ENCODE results near the gene BTBD18.

The BTBD18 gene

DNA sequence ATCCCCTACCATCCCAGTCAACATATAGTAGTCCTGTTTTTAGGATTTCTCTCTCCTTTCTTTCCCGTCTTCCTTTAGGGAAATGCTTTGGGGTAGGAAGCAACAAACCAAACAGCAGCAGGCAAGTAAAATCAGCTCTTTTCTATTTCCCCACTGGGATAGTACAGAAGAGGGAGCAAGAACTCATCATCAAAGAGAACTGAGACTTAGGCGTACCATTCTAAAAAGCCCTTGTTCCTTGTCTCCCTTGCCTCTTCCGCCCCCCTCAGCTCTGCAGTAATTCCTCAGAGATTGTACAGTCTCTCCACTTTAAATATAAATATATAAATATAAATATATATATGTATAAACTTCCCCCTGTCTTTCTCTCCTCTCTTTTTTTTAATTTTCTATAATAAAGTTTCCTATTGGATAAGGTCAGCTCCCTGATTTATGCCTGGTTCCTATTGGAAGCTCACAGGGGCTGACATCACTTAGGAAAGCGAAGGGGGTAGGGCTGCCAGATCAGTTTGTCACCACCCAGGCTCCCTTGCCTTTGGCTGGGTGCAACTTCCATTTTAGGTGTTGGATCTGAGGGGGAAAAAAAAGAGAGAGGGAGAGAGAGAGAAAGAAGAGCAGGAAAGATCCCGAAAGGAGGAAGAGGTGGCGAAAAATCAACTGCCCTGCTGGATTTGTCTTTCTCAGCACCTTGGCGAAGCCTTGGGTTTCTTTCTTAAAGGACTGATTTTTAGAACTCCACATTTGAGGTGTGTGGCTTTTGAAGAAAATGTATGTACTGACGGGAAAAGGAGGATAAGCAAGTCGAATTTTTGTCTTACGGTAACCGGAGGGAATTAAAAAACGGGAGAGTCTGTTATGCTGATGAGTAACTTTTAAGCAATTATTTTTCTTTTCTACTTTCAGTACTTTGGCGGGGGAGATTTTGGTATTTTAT, 9.9 kb upstream of the BTBD18 start, which contains the start of gene CTNND1:
Gene CTNND1, plus strand, starts transcription at position 502 of the 934 bp plus-strand sequence. CDS start 29,677 bp downstream, outside the sequence.
- no peak within 1 kb of the TSS for H3K27ac Mint-ChIP-seq
- DNase-seq (ENCODE audit: low spot score in 2 of 2) (no peak), ATAC-seq (no peak)
- H3K4me3 Mint-ChIP-seq: peak within 1 kb of the TSS; percentile 23
- H3K4me1 Mint-ChIP-seq: no peaks in the 10 kb centered on the region
- no peaks in the 10 kb centered on the region for H3K9me3 Mint-ChIP-seq
- H3K36me3 Mint-ChIP-seq: no peaks in the 10 kb centered on the region

DNA sequence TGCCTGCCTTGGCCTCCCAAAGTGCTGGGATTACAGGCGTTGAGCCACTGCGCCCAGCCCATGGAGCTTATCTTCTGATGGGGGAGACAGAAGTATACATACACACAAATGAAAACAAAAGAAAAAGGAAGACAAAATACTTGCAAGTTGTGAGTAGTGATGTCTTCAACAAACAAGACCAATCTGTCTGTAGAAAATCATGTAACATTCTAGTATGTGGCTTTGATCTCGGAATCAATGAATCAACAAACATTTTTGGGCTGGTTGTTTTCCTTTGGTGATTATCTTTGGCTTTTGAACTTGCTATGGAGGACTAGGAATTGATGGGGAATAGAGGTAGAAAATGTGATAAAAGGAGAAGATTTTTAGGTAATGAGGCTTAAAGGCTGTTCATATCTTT, 6.6 kb upstream of the BTBD18 start:
- Mint-ChIP-seq H3K4me3 (no peak overlapping the region), H3K27ac (no peak overlapping the region), H3K4me1 (no peaks in the 10 kb centered on the region), H3K36me3 (no peaks in the 10 kb centered on the region), H3K9me3 (no peaks in the 10 kb centered on the region)
- ATAC-seq: no peak
- DNase-seq (ENCODE audit: low spot score in 2 of 2): no peak

GRCh38 chr11:57752954-57753353, 1.3 kb upstream of the BTBD18 start:
- H3K9me3 Mint-ChIP-seq: no peaks in the 10 kb centered on the region
- ATAC-seq: no peak
- peaks cover 5% of the 10 kb centered on the region for H3K4me1 Mint-ChIP-seq
- DNase-seq (ENCODE audit: low spot score in 2 of 2): no peak
- no peak overlapping the region for H3K27ac Mint-ChIP-seq
- no peak overlapping the region for H3K4me3 Mint-ChIP-seq
- H3K36me3 Mint-ChIP-seq: peaks cover 18% of the 10 kb centered on the region

GRCh38 chr11:57751176-57751575, 443 bp downstream of the BTBD18 start:
- no peak for ATAC-seq
- H3K4me3 Mint-ChIP-seq: no peak overlapping the region
- H3K36me3 Mint-ChIP-seq: peaks cover 35% of the 10 kb centered on the region
- no peak for DNase-seq (ENCODE audit: low spot score in 2 of 2)
- no peak overlapping the region for H3K27ac Mint-ChIP-seq
- H3K9me3 Mint-ChIP-seq: no peaks in the 10 kb centered on the region
- peaks cover 16% of the 10 kb centered on the region for H3K4me1 Mint-ChIP-seq

DNA sequence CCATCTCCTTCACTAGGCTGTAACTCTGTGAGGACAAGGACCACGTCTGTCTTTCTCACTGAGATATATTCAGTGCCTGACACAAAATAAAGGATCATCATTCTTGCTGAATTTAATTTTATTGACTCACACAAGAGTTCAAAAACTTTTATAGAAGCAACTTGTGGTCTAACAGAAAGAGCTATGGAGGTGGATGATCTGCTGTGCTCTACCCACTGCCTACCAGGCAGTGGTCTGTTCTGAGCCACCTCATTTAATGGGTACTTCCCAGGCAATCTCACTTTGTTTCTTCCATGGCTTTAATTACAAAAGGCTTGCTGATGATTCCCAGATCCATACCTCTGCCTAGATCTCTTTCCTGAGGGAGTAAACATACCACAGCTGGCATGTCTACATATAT, 4.7 kb downstream of the BTBD18 start:
- no peak overlapping the region for H3K4me3 Mint-ChIP-seq
- no peaks in the 10 kb centered on the region for H3K9me3 Mint-ChIP-seq
- H3K36me3 Mint-ChIP-seq: peaks cover 78% of the 10 kb centered on the region

GRCh38 chr11:57745206-57745605, 6.4 kb downstream of the BTBD18 start:
- Mint-ChIP-seq H3K9me3 (no peaks in the 10 kb centered on the region), H3K36me3 (peaks cover 90% of the 10 kb centered on the region), H3K4me3 (no peak overlapping the region), H3K27ac (peak overlapping the region; percentile 85), H3K4me1 (peaks cover 51% of the 10 kb centered on the region)
- DNase-seq (ENCODE audit: low spot score in 2 of 2) (no peak), ATAC-seq (no peak)

More for the DNA sequence above, 4.7 kb downstream of the BTBD18 start:
- ATAC-seq (peak; percentile 70), DNase-seq (ENCODE audit: low spot score in 2 of 2) (no peak)
- H3K4me1 Mint-ChIP-seq: peaks cover 43% of the 10 kb centered on the region
- peak overlapping the region; percentile 85 for H3K27ac Mint-ChIP-seq

- H3K4me3 Mint-ChIP-seq: peak overlapping the region; percentile 95
- H3K4me1 Mint-ChIP-seq: peaks cover 51% of the 10 kb centered on the region
- H3K9me3 Mint-ChIP-seq: no peaks in the 10 kb centered on the region
- H3K27ac Mint-ChIP-seq: peak overlapping the region; percentile 85
- no peak for DNase-seq (ENCODE audit: low spot score in 2 of 2)
- peaks cover 85% of the 10 kb centered on the region for H3K36me3 Mint-ChIP-seq
- no peak for ATAC-seq
These were observed 7.3 kb downstream of the BTBD18 start for GRCh38 chr11:57744357-57744756.

- H3K4me1 Mint-ChIP-seq: peaks cover 47% of the 10 kb centered on the region
- no peaks in the 10 kb centered on the region for H3K9me3 Mint-ChIP-seq
These were observed 9.5 kb downstream of the BTBD18 start for GRCh38 chr11:57742087-57742452.

GRCh38 chr11:57741132-57742086, 10.2 kb downstream of the BTBD18 start, which contains the start of gene SELENOH:
Gene SELENOH, plus strand, starts transcription at chr11:57741491. Its CDS starts 105 bp downstream, at chr11:57741596.
- H3K36me3 Mint-ChIP-seq: peaks cover 88% of the 10 kb centered on the region
- peak; percentile 93 for ATAC-seq
- no peaks in the 10 kb centered on the region for H3K9me3 Mint-ChIP-seq
- H3K27ac Mint-ChIP-seq: peak within 1 kb of the TSS; percentile 98
- peaks cover 41% of the 10 kb centered on the region for H3K4me1 Mint-ChIP-seq
- peak; percentile 83 to 97 for DNase-seq (ENCODE audit: low spot score in 2 of 2)
- H3K4me3 Mint-ChIP-seq: peak within 1 kb of the TSS; percentile 95

More at GRCh38 chr11:57742087-57742452, 9.5 kb downstream of the BTBD18 start:
- Mint-ChIP-seq H3K27ac (peak overlapping the region; percentile 98), H3K36me3 (peaks cover 90% of the 10 kb centered on the region), H3K4me3 (peak overlapping the region; percentile 95)
- DNase-seq (ENCODE audit: low spot score in 2 of 2) (no peak), ATAC-seq (no peak)

GRCh38 chr11:57735619-57736298, 15.9 kb downstream of the BTBD18 start:
- Mint-ChIP-seq H3K36me3 (peaks cover 71% of the 10 kb centered on the region), H3K4me1 (peaks cover under 1% of the 10 kb centered on the region), H3K9me3 (no peaks in the 10 kb centered on the region), H3K4me3 (no peak overlapping the region), H3K27ac (peak overlapping the region; percentile 55)
- ATAC-seq (no peak), DNase-seq (ENCODE audit: low spot score in 2 of 2) (no peak)

- peaks cover 3% of the 10 kb centered on the region for H3K4me1 Mint-ChIP-seq
- H3K27ac Mint-ChIP-seq: peak overlapping the region; percentile 37
- peaks cover 59% of the 10 kb centered on the region for H3K36me3 Mint-ChIP-seq
- no peak overlapping the region for H3K4me3 Mint-ChIP-seq
- ATAC-seq (no peak), DNase-seq (ENCODE audit: low spot score in 2 of 2) (no peak)
- no peaks in the 10 kb centered on the region for H3K9me3 Mint-ChIP-seq
These were observed 19.0 kb downstream of the BTBD18 start for GRCh38 chr11:57732661-57733060.

DNA sequence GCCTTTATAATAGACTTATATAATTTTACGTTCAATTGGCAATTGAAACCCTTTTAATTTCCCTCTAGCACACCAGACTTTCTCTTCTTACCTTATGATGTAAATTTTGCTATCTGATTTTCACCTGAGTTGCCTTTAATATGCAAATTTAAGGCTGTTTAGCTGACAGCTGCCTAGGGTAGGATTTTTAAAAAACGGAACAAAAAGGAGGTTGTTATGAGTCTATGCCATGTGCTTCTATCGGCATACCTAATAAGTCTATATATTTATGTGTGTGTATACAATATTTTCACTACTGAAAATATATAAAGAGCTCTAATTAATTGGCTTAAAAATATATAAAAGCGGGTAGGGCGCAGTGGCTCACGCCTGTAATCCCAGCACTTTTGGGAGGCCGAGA, 22.1 kb downstream of the BTBD18 start:
- H3K4me3 Mint-ChIP-seq: no peak overlapping the region
- H3K27ac Mint-ChIP-seq: peak overlapping the region; percentile 81
- ATAC-seq: no peak

GRCh38 chr11:57728829-57729228, 22.8 kb downstream of the BTBD18 start:
- DNase-seq (ENCODE audit: low spot score in 2 of 2) (no peak), ATAC-seq (peak; percentile 28)
- Mint-ChIP-seq H3K4me3 (no peak overlapping the region), H3K27ac (peak overlapping the region; percentile 81), H3K36me3 (peaks cover 44% of the 10 kb centered on the region), H3K9me3 (no peaks in the 10 kb centered on the region), H3K4me1 (peaks cover 6% of the 10 kb centered on the region)

More for the DNA sequence above, 22.1 kb downstream of the BTBD18 start:
- no peak for DNase-seq (ENCODE audit: low spot score in 2 of 2)
- peaks cover 44% of the 10 kb centered on the region for H3K36me3 Mint-ChIP-seq
- no peaks in the 10 kb centered on the region for H3K9me3 Mint-ChIP-seq
- H3K4me1 Mint-ChIP-seq: peaks cover 6% of the 10 kb centered on the region

GRCh38 chr11:57727185-57727584, 24.4 kb downstream of the BTBD18 start:
- H3K4me3 Mint-ChIP-seq: no peak overlapping the region
- H3K9me3 Mint-ChIP-seq: no peaks in the 10 kb centered on the region
- peak overlapping the region; percentile 81 for H3K27ac Mint-ChIP-seq
- no peak for DNase-seq (ENCODE audit: low spot score in 2 of 2)
- no peak for ATAC-seq
- H3K36me3 Mint-ChIP-seq: peaks cover 47% of the 10 kb centered on the region
- H3K4me1 Mint-ChIP-seq: peaks cover 6% of the 10 kb centered on the region

All from stimulated activated effector memory CD8-positive, alpha-beta T cell treated with anti-CD3 and anti-CD28 coated beads, Interleukin-12 subunit alpha, Interleukin-12 subunit beta, amount 100 ng/mL, for 72 hours (primary cell).